NCI-H345 treated with DMSO at 0.1 percent for 48 hours (cell line): Measurements from ENCODE around the gene AFF1.
"Not testable (repeated sequence)": the region's sequence is repeated elsewhere in the genome, so short reads cannot be mapped to it uniquely, and the experiment has no call there.

ENCODE experiments used
- DNase-seq: peaks from one replicate; lab custom pipeline; 2025; ENCODE audit not compliant: unreplicated experiment; lab: John Stamatoyannopoulos, UW

Gene AFF1

GRCh38 chr4:87052615-87053014 lies 117.8 kb downstream of the AFF1 start:
- no peak for DNase-seq

DNA sequence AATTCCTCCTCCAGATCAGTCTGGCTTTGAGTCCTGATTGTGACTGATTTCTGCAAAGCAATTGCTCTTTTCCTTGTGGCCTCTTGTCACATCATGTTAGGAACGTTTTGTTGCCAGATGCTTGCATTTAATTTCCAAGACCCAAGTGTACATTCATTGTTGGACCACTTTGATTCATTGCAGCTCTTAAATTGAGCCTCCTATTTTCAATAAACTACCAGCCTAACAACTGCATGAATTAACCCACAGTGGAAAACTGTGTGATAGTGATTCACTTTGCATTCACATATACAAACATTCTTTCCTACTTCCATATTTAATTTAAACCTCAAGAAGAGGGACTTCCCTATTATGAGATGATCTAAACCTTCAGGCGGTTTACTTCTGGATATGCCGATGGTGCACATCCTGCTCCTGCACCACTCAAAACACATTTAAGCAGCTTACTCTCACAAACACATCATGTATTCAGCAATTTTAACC lies 118.4 kb downstream of the AFF1 start:
- no peak for DNase-seq

DNA sequence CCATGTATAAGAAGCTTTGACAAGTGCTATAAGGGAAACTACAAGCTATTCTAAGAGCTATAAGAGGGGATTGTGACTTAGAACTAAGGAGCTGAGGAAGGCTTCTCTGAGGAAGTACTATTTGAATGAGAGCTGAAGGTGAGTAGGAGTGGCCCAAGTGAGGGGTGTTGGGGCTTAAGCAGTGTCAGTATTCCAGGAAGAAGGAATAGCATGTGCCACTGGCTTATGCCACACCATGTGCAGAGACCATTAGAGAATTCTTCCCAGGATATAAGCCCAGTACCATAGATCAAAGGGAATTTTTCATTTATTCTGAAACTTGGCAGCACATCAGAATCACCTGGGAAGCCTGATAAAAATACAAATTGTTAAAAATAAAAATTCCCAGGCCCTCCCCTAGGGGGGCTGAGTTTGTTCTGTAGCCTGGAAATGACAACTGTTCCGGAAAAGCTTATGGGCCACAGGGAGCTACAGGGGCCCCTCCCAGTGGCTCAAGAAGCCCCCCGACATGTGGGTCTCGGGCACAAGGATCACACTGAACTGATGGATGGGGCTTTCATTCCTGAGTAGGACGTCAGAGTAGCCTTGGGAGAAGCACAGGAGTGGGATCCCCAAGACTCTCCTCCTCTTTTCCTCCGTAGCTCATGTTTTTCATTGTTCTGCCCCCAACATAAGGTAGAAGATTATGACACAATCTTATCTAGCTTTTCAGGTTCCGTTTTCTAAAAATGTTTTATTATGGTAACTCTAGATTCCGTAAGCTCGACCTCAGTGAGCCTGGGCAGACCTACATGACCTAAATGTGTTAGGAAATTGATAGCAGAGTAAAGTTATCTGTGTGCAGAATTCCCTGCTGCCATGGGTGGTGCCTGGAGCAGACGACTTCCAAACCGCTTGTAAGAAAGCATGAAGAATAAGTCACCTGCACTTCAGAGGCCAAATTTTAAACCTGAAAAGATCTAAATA lies 119.3 kb downstream of the AFF1 start:
- no peak for DNase-seq

- no peak for DNase-seq
Observed at GRCh38 chr4:87054900-87055299, 120.1 kb downstream of the AFF1 start.

- no peak for DNase-seq
Observed at GRCh38 chr4:87055311-87055710, 120.5 kb downstream of the AFF1 start.

DNA sequence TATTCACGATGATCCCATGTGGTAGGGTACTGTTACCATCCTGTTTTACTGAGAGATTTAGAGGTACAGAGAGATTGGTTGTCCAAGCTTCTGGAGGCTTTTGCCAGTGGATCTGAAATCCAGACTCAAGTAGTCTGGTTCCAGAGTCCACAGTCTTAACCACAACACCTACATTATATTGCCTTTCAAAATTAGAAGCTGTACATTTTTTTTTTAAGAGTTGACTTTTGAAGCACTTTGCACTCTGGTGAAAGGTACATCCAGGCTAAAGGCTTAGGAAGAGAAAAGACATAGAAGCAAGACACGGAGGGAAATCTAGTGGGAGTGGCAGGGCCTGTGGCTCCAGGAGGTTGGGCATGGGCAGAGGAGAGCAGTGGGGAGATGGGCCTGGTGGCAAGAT lies 122.1 kb downstream of the AFF1 start:
- no peak for DNase-seq

DNA sequence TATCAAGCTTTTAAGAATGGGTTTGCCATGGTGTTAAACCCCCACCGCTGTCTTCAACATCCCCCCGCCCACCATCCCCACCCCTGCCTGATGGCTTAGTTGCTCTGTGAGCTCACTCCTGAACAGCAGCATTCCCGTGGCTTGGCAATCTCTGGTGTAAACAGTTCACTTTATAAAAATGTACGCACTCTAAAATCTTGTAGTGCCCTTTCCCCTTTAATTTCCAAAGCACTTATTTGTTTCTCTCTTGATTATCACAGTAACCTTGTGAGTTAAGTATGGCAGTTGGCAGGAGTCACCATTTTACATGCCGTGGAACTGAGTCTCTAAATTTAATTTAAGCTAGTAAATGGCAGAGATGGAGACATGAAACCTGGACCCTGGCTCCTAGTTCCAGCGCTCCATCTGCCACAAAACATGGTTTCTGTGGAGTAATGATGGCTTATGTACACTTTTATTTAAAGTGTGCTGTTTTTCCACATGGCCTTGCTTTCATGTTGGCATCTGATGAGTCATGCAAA lies 123.1 kb downstream of the AFF1 start:
- no peak for DNase-seq

DNA sequence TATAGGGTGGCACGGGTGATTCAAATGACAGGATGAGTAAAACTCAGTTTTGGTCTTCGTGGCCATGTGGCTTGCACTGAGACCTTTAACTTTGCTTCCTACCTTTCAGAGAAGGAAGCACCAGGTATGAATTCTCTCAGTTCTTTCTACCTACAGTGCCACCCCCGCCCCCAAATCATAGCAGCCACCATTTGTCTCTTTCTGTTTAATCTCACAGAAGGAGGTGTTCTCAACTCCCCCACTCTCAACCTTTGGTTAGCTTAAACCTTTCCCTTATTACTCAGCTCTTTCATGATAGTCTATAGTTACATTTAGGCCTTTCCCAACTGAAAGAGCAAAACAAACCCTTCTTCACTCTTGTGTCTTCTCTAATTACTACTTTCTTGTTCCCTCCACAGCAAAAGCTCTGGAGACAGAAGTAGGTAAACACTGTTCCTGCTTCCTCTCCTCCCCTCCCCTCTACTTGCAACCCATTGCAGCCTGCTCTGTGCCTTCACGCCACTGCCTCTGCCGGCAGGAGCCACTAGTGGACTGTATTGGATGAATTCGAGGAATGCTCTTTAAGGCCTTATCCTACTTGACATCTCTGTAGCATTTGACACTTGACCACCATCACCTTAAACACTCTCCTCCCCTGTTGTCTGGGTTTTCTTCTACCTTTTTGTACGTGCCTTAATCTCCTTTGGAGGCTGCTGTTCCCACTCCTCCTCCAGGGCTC lies 123.7 kb downstream of the AFF1 start:
- no peak for DNase-seq

- no peak for DNase-seq
Observed at GRCh38 chr4:87060957-87061356, 126.1 kb downstream of the AFF1 start.

GRCh38 chr4:87065021-87065420 lies 130.2 kb downstream of the AFF1 start:
- DNase-seq: no peak

GRCh38 chr4:87066403-87067123 lies 131.8 kb downstream of the AFF1 start:
- DNase-seq: no peak

GRCh38 chr4:87067124-87067885 lies 132.5 kb downstream of the AFF1 start:
- no peak for DNase-seq

DNA sequence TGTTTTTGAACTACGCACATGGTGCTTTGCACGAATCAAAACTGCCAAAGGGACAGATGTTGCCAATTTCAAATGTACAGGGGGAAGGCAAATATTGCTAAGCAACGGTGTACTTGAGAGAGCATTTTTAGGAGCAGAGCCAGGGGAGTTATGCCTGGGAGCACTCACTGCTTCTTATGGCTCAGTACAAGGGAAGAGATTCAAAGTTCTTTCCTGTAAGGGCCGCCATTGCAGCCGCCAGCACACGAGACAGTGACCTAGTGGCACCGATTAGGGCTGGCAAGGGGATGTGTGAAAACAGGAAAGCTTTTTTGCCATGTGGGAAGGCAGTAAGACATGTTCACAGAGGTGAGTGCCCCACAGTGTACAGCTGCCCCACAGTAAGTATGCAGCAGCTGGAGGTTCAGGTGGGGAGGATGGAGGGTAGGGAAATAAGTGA lies 133.8 kb downstream of the AFF1 start:
- DNase-seq: peak; percentile 39

DNA sequence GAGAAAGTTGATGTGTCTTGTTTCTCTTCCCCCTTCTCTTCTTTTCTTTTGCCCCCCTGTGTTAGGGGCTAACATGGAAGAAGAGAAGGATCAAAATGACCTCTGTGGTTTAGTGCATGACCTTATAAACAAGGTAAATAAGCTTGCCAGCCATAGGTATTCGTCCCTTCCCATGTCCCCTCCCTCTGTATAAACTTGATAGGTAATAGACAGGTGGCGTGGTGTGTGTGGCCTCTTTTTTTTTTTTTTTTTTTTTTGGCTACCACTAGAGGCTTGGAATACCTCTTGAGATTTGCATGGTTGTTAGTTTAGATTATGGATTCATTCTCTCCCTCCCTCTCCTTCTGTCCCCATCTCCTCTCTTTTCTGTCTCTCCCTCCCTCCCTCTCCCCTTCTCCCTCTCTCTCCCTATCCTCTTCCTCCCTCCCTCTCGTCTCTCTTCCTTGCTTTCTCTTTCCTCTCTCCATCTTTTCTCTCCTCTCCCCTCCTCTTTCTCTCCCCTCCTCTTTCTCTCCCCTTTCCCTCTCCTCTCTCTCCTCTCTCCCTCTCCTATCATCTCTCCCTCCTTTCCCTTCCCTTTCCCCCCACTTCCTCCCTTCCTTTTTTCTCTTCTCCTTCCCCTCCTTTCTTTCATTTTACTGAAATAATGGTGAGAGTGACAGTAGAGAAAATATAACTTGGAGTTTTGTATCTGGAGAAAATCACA lies 134.4 kb downstream of the AFF1 start:
- DNase-seq: no peak

- no peak for DNase-seq
Observed at GRCh38 chr4:87071401-87071800, 136.6 kb downstream of the AFF1 start.

- not testable (repeated sequence) for DNase-seq
Observed at GRCh38 chr4:87072545-87072944, 137.7 kb downstream of the AFF1 start.

DNA sequence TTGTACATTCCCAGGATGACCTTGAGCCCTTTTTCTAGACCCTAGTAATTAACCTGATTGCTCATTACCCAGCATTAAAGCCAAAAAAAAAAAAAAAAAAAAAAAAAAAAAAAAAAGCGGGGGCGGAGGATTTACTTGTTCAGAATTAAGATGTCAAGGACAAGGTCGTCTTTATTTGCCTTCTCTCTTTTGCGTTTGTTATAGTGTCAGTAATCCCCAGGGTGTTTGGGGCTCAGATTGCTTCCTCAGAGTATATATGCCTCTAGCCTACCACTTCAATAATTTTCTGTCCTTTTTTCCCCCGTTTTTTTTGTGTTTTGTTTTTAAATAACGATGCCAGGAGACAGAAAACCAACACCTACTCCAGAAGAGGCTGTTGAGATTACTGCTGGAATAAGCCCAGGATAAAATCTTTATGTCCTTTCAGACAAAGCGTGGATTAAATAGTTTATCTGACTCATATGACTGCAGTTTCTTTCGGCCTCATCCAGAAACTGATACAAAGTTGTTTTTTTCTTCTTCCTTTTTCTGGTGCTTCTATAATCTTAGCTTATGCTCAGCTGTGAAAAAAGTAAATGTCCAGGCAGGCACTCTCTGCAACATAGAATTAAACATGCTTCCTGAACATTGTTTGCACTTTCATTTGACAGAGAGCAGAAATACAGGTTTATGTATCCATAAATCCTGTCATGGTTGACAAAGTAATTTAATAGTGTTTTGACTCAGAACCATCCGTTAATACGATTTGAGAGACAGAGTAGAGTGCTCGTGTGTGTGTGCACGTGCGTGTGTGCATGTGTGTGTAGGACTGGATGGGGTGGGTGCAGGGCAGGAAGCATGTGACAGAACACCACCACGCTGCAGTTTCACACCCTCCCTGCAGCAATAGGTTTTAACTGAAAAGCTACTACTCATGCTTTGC lies 138.6 kb downstream of the AFF1 start:
- no peak for DNase-seq

DNA sequence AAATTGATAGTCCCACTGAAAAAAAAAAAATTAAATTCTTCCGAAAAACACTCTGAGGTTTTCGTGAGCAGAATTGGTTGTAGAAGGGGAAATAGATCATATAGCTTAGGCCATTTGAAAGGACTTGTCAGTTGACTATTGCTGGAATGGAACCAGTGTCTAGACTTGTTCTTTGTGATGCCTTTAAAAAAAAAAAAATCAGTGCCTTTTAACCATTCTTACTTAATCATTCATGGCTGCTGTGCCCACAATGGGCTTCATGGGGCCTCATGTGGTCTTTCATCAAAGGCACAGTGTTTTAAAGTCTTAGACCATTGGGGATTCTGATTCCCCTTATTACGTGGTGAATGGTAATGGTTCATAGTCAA lies 139.3 kb downstream of the AFF1 start:
- no peak for DNase-seq

DNA sequence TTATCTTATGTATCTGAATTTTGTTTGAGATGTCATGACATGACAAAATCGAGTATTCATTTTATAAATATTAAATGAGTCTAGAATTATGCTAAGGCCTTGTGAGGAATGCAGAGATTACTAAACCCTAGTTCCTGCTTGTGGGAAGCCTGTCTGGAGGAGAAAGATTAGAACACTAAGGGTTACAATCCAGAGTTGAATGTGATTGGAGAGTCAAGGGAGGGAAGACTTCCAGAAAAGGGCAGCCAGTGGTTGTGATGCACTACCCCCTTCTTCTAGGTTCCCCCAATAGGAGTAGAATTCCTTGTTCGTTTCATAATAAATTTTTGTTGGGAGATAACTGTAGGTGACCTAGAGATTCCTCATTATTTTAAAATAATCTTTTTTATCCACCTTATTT lies 141.1 kb downstream of the AFF1 start:
- DNase-seq: no peak
